Suprapubic skin (tissue), 4 donors: ENCODE measurements around the gene MPHOSPH6. TPM values are rescaled to one million over a fixed set of nuclear protein-coding genes. Genes with fewer than 3 reads are reported as not detected.

Experiments
- DNase-seq, 2 donors: peaks; one replicate each; pipeline ENCODE4 v3.0.0-alpha.2; 2019; ENCODE audit warnings: low spot score in 2 of 2
- H3K27ac ChIP-seq: fragments of 200-600 bp; sonication (generic); one replicate; pipeline ENCODE4 v1.5.1; 2019
- H3K27me3 ChIP-seq: fragments of 200-600 bp; sonication (generic); one replicate; pipeline ENCODE4 v1.5.1; 2019
- H3K36me3 ChIP-seq: fragments of 200-600 bp; sonication (generic); one replicate; pipeline ENCODE4 v1.5.1; 2019
- H3K4me1 ChIP-seq: fragments of 200-600 bp; sonication (generic); one replicate; pipeline ENCODE4 v1.5.1; 2019
- H3K4me3 ChIP-seq: fragments of 200-600 bp; sonication (generic); one replicate; pipeline ENCODE4 v1.5.1; 2019; ENCODE audit warnings: mild to moderate bottlenecking
- H3K9me3 ChIP-seq: fragments of 200-600 bp; sonication (generic); one replicate; pipeline ENCODE4 v1.5.1; 2019
- CTCF ChIP-seq, 2 donors: fragments of 200-600 bp in 1 of 2; fragments of 450-650 bp in 1 of 2; sonication (generic) in 1 of 2; IDR thresholded peaks; one replicate each; pipeline ENCODE4 v1.5.1; 2016 to 2019; ENCODE audit warnings: antibody characterized with exemption in 2 of 2, mild to moderate bottlenecking in 1 of 2, moderate library complexity in 1 of 2
- EP300 ChIP-seq: sonication (generic); formaldehyde crosslinking; IDR thresholded peaks from one replicate; pipeline ENCODE4 v1.6.1; 2017; ENCODE audit warnings: antibody characterized with exemption
- POLR2A ChIP-seq, 2 donors: fragments of 450-650 bp; IDR thresholded peaks; one replicate each; pipeline ENCODE4 v1.6.1; 2017; ENCODE audit warnings: antibody characterized with exemption in 2 of 2, mild to moderate bottlenecking in 2 of 2, moderate library complexity in 2 of 2
- POLR2AphosphoS5 ChIP-seq, 3 donors: sonication (generic); formaldehyde crosslinking; IDR thresholded peaks; one replicate each; pipeline ENCODE4 v1.6.1; 2017; ENCODE audit warnings: antibody characterized with exemption in 3 of 3
- WGBS: methylation state at CpG from one replicate; pipeline ENCODE4 v1.1.5; 2018; 5-methylcytosine and 5-hydroxymethylcytosine counted together
- total RNA-seq, 4 donors: library from RNA; depleted of rRNA; stranded (reverse); fragments of >200 nt; gene quantifications; one replicate each; pipeline ENCODE4 v1.1.0, GENCODE V29; 2016

MPHOSPH6 gene
- total RNA-seq, 4 donors from 2014 or later = 26.2 to 58.0 (median 33.5) TPM

GRCh38 chr16:82136956-82137821 lies 32.8 kb downstream of the MPHOSPH6 start:
- WGBS = 84% methylated on average over 9 of the region's 9 CpGs
- Histone ChIP-seq H3K4me1 (no peaks in the 10 kb centered on the region), H3K9me3 (no peaks in the 10 kb centered on the region), H3K27me3 (no peaks in the 10 kb centered on the region), H3K27ac (no peak overlapping the region), H3K4me3 (no peak overlapping the region), H3K36me3 (no peaks in the 10 kb centered on the region)
- no peak for DNase-seq
- TF ChIP-seq CTCF (IDR thresholded peaks at IDR 0.05) (no peak), POLR2AphosphoS5 (IDR thresholded peaks at IDR 0.05) (no peak), EP300 (no peak)

GRCh38 chr16:82135844-82136243 lies 34.2 kb downstream of the MPHOSPH6 start:
- no peak overlapping the region for H3K27ac ChIP-seq
- WGBS = 82% methylated on average over 8 of the region's 8 CpGs
- no peak overlapping the region for H3K4me3 ChIP-seq
- DNase-seq = no peak
- no peaks in the 10 kb centered on the region for H3K27me3 ChIP-seq
- no peak for TF ChIP-seq CTCF (IDR thresholded peaks at IDR 0.05)
- no peak for TF ChIP-seq POLR2A (IDR thresholded peaks at IDR 0.05)
- H3K9me3 ChIP-seq = no peaks in the 10 kb centered on the region
- no peaks in the 10 kb centered on the region for H3K36me3 ChIP-seq
- no peaks in the 10 kb centered on the region for H3K4me1 ChIP-seq

- no peaks in the 10 kb centered on the region for H3K4me1 ChIP-seq
- no peak for TF ChIP-seq CTCF (IDR thresholded peaks at IDR 0.05)
- no peak for TF ChIP-seq EP300
- TF ChIP-seq POLR2A (IDR thresholded peaks at IDR 0.05) = no peak
- TF ChIP-seq POLR2AphosphoS5 (IDR thresholded peaks at IDR 0.05) = no peak
- H3K4me3 ChIP-seq = no peak overlapping the region
- no peak overlapping the region for H3K27ac ChIP-seq
- H3K27me3 ChIP-seq = no peaks in the 10 kb centered on the region
- 58% methylated on average over 8 of the region's 8 CpGs for WGBS
- no peaks in the 10 kb centered on the region for H3K9me3 ChIP-seq
- DNase-seq = no peak
- H3K36me3 ChIP-seq = no peaks in the 10 kb centered on the region
Measured at GRCh38 chr16:82134846-82135245, 35.2 kb downstream of the MPHOSPH6 start.

- H3K27me3 ChIP-seq = no peaks in the 10 kb centered on the region
- whole genome bisulfite sequencing = 84% methylated on average over 6 of the region's 6 CpGs
- no peaks in the 10 kb centered on the region for H3K9me3 ChIP-seq
- H3K4me3 ChIP-seq = no peak overlapping the region
- DNase-seq = no peak
- TF ChIP-seq POLR2AphosphoS5 (IDR thresholded peaks at IDR 0.05) = no peak
- no peaks in the 10 kb centered on the region for H3K36me3 ChIP-seq
- H3K4me1 ChIP-seq = no peaks in the 10 kb centered on the region
- no peak overlapping the region for H3K27ac ChIP-seq
Measured at GRCh38 chr16:82133798-82134197, 36.2 kb downstream of the MPHOSPH6 start.

- Histone ChIP-seq H3K27ac (no peak overlapping the region), H3K4me3 (no peak overlapping the region), H3K36me3 (no peaks in the 10 kb centered on the region), H3K4me1 (no peaks in the 10 kb centered on the region), H3K9me3 (no peaks in the 10 kb centered on the region), H3K27me3 (no peaks in the 10 kb centered on the region)
- WGBS = 89% methylated on average over 3 of the region's 3 CpGs
- DNase-seq = no peak
- TF ChIP-seq EP300 (no peak), CTCF (IDR thresholded peaks at IDR 0.05) (no peak), POLR2AphosphoS5 (IDR thresholded peaks at IDR 0.05) (no peak), POLR2A (IDR thresholded peaks at IDR 0.05) (no peak)
Measured at GRCh38 chr16:82129881-82130280, 40.1 kb downstream of the MPHOSPH6 start.

GRCh38 chr16:82124651-82125050 lies 45.4 kb downstream of the MPHOSPH6 start:
- Histone ChIP-seq H3K27ac (no peak overlapping the region), H3K36me3 (no peaks in the 10 kb centered on the region), H3K4me3 (no peak overlapping the region), H3K27me3 (no peaks in the 10 kb centered on the region), H3K9me3 (no peaks in the 10 kb centered on the region), H3K4me1 (no peaks in the 10 kb centered on the region)
- no peak for DNase-seq
- 83% methylated on average over 3 of the region's 3 CpGs for WGBS
- TF ChIP-seq POLR2A (IDR thresholded peaks at IDR 0.05) (no peak), EP300 (no peak), POLR2AphosphoS5 (IDR thresholded peaks at IDR 0.05) (no peak), CTCF (IDR thresholded peaks at IDR 0.05) (no peak)
